NCI-H2081 treated with DMSO at 0.1 percent for 48 hours (cell line): ENCODE measurements around the gene POLE.

Source experiments
- DNase-seq: peaks from one replicate; lab custom pipeline; 2025; lab: John Stamatoyannopoulos, UW

POLE gene

GRCh38 chr12:132653567-132654290 is 33.4 kb downstream of the POLE start:
- DNase-seq = no peak

DNA sequence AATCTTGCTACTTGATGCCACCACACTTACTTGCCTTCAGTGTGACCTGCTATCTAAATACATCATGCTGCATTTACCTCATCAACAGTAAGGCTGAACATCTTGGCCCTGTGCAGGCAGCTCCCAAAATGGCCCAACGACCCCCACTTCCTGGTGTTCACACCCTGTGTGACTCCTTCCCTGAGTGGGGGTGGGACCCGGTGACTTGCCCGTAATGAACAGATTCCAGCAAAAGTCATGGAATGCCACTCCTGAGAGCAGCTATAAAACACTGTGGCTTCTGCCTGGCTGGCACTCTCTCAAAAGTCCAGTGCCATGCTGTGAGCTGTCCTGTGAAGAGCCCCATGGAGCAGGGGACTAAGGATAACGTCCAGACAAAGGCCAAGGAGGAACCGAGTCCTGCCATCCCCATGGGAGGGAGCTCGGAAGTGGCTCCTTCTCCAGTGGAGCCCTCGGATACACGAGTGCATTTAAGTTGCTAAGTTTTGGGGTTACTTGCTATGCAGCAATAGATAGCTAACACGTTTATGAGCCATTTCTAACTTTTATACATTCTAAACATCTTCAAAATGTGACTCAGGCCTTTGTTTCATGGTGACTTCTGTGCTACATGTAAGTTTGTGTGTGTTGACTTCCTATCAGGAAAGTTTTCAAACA is 35.6 kb downstream of the POLE start:
- DNase-seq = peak; percentile 5

DNA sequence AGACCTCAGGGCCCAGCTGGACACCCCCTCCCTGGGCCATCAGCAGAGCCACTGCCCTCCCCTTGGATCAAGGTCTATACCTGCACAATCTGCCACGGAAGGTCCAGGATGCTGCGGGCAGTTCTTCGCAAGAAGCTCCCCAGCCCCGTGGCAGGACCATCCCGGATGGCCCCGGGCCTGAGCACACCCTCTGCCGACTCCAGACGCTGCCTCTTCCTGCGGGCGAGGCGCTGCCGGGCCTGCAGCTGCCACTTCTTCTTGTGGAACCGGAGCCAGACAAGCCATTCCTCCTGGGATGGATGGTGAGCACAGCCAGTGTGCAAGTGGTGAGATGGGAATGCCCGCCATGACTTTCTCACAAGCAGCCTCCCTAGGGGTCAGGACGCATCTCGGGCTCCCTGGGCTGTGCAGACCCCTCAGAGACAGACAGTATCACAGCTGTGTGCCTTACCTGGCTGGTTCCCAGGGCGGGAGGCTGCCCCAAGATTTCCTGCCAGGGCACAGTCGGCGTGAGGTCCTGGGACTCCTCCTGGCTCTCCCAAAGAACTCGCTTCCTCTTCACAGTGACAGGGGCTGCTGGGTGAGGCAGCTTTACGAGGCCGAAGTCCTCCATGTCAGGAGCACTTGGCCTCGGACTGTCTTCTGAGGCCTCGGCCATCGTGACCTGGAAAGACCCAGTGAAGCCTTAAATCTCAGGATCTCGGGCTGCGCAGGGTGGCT is 37.8 kb downstream of the POLE start:
- DNase-seq = no peak

- DNase-seq = no peak
These were observed 38.4 kb downstream of the POLE start for GRCh38 chr12:132648616-132649225.

DNA sequence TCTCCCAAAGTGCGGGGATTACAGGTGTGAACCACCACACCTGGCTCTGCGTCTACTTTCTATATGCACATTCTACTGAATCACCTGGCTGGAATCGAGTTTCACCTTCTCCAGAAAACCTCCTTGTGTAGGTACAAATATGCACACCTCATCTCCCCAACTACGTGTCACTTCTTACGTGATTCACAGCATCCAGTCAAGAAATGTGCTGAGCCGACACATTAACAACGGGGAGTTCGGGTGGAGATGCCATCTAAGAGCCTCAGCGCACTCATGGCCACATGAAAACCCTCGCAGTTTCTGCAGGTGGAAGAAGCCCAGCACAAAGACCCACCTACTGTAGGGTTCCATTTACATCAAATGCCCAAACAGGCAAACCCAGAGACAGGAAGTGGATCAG is 39.3 kb downstream of the POLE start:
- DNase-seq = no peak

- no peak for DNase-seq
These were observed 40.3 kb downstream of the POLE start for GRCh38 chr12:132646850-132647249.

- no peak for DNase-seq
These were observed 44.0 kb downstream of the POLE start for GRCh38 chr12:132642846-132643835.

- no peak for DNase-seq
These were observed 45.1 kb downstream of the POLE start for GRCh38 chr12:132641811-132642650.

GRCh38 chr12:132640936-132641335 is 46.2 kb downstream of the POLE start:
- DNase-seq = no peak

GRCh38 chr12:132639956-132640520 is 47.1 kb downstream of the POLE start:
- DNase-seq = no peak

DNA sequence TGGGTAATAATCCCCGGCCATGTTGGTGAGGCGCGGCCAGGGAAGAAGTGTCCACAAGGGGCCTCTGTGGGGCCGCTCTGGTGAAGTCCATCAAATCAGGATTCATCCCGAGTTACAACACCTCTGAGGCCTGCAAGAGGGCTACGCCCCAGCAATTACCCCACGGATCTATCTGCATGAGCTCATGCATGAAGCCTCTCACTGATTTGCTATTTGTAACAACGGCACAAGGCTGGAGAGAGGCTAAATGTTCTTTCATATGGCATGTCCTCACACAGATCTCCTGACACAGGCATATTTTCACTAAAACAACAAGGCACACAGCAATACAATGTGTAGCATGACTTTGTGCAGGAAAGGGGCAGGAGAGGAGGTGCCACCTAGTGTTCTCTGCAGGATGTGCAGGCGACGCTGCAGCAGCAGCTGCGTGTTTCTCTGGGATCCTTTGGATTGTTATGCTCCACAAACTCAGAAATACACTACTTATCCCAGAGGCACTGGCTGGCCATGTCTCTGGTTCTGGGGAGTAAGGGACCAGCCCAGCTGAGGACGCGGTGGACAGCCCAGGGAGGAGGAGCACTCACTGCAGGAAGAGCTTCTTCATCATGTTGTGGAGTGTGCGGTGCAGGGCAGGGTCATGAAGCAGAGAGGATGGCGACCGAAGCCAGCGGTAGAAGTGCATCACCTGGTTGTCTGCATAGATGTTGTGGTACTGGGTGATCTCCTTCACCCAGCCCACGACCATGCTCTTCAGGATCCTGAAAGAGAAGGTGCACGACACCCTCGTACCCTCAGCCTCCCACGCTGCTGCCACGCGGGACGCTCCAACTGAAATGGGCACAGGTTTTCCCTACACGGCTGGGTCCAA is 48.4 kb downstream of the POLE start:
- DNase-seq = no peak

DNA sequence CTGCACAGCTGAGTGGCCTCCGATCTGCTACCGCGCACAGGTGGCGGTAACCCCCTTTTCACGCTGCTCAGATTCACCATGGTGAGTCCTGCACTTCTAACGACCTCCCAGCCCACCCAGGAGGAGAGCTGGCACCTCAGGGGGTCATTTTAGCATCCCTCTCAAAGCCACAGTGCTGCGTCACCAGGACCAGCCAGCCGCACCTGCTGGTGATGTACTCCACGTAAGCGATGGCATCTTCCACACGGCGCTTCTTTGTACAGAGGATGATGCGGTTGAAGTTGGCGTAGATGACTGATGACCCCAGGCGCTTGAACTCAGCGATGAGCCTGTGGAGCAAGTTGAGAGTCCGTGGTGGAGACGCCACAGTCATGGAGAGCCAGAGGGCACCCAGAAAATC is 49.3 kb downstream of the POLE start:
- DNase-seq = no peak

DNA sequence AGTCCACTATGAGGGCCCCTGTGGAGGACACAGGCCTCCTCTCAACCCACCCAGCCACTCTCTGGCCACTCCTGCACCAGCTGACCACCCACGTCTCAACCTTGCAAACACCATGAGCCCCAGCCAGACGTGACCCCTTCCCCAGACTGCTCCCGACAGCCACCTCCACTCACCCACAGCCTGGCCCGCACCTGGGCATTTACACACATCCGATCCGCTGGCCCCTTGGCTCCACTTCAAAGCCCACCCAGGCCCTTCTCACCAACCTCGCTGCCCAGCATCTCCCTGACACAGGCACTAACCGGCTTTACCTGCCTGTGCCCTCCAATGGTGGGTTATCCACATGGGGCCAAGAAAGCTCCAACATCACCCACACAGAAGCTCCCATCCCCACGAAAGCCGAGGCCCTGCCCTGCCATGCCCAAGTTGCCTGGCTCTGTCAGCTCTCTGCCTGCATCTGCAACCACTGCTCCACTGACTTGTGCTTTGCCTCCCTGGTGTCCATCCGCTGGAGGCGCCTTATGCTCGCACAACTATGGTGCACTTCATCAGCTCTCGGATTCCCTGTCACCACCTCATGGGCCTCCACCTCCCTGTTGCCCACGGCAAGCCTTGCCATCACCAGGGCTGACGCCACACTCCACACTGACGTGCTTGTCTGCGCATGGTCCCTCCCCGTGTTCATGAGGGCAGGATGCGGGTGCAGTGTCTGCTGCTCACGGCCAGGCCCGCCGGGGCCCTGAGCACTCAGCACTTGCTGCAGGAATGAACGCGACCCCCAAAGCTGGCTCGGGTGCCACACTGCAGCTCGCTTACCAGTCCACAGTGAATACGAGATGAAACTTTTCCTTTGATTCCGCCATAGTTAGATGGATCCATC is 51.8 kb downstream of the POLE start:
- DNase-seq = no peak

- no peak for DNase-seq
These were observed 52.6 kb downstream of the POLE start for GRCh38 chr12:132634411-132634990.

- DNase-seq = no peak
These were observed 53.2 kb downstream of the POLE start for GRCh38 chr12:132633901-132634300.

GRCh38 chr12:132633398-132633797 is 53.7 kb downstream of the POLE start:
- DNase-seq = no peak

DNA sequence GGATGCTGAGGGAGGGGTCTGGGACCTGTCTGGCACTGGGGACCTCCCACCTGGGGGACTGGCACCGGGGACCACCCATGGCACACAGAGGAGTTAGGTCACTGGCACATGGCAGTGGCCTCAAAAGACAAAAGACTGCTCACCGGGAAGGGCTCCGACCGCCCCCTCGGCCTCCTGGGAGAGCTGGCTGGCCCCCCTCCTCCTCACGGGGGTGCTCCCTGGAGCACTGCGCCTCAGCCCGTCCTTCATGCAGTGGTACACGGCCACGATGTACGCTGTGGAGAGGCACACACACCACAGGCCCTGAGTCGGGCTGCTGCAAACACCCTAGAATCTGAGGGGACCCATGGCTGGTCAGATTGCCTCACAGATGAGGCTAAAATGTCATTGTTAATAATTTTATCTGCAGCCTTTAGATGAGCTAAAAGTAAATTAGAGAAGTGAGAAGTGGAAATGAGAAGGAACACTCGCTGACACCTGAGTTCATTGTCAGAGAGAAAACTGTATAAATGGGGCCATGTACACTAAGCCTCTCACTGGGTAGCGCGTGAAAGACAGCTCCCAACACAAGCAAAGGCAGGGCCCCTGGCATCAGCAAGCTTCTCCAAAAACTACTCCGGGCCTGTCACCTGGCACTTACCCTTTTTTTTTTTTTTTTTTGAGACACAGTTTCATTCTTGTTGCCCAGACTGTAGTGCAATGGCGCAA is 54.5 kb downstream of the POLE start:
- no peak for DNase-seq
